Daoy (cell line): ENCODE results near the gene MRGPRG. TPM values are rescaled to one million over a fixed set of nuclear protein-coding genes. Genes with fewer than 3 reads are reported as not detected.

Experiments used
- DNase-seq: peaks from one replicate; pipeline ENCODE4 v3.0.0-alpha.2; 2015; ENCODE audit warnings: low read depth
- total RNA-seq: library from RNA; depleted of rRNA; stranded (reverse); fragments of >200 nt; shearing (Covaris generic); gene quantifications from 2 replicates; pipeline ENCODE4 v1.2.3, GENCODE V29; 2014

MRGPRG gene
- total RNA-seq, 1 experiment from 2014 or later = not detected

DNA sequence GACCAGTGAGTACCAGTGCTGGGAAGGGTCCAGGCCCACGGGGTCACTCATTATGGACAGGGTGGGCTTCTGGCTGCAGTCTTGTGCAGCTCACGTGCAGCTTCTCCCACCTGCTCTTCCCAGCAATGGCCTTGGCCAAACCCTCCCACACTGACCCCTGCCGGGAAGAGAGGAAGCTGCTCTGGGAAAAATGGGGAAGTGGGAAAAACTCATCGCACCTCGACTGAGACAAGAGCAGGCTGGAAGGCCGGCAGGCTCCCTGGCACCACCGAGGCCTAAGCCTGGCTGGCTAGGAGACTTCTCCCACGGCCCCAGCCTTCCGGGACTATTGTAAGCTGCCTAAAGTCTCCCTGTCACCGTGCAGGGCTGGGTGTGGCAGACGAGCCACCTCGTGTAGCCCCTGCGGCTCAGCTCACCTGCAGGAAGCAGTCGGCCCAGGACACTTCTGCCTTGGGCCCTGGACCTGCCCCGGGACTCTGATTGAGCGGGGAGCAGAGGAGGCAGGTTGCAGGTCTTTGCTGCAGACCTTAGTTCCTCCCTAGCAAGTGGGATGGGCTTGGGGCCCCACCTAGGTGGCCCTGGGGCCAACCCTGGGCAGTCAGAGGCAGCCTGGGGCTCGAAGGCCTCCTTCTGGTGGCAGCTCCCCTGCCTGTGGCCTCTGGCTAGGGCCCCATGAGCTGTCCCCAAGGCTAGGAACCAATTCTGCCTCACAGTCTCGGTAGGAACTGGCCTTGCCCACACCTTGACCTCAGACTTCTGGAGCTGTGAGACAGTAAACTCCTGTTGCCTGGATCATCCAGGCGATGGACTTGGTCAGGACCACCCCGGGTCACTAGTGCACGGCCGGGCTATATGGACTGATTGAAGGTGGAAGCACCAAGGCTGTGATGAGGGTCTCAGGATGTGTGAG is 23.1 kb downstream of the MRGPRG start:
- DNase-seq = no peak

DNA sequence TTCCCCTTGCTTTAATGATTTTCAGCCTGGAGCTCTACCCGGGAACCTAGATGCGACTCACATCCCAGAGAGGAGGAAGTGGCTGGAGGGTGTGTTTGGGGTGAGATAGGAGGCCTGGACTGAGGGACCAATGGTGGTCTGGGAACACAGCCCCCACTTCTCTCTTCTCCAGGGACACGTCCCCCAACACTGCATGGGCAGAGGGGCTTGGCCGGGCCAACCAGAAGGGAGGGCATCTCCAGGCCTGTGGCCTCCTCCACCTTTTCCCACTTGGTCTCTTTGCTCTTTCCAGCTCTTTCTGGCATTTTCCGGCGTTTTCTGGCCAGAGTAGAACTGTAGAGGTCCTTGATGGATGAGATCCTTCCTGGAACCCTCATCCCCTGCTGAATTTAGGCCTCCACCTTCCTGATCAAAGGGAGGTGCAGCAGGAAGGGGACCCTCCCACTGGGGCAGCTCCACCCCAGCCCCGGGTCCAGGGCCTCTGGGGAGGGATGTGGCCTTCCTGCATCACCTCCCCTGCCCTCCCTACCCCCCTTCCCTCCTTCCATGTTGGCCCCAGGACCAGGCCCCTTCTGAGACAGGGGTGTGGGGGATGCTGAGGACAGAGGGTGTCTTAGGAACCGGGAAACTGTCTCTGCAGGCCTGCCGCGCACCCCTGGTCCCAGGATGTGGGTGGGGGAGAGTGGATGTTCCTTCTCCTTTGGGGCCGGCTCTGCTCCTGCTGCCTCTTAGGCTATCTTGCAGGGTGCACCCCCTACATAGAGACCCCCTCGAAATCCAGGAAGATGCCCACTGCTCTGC is 24.4 kb downstream of the MRGPRG start:
- no peak for DNase-seq

DNA sequence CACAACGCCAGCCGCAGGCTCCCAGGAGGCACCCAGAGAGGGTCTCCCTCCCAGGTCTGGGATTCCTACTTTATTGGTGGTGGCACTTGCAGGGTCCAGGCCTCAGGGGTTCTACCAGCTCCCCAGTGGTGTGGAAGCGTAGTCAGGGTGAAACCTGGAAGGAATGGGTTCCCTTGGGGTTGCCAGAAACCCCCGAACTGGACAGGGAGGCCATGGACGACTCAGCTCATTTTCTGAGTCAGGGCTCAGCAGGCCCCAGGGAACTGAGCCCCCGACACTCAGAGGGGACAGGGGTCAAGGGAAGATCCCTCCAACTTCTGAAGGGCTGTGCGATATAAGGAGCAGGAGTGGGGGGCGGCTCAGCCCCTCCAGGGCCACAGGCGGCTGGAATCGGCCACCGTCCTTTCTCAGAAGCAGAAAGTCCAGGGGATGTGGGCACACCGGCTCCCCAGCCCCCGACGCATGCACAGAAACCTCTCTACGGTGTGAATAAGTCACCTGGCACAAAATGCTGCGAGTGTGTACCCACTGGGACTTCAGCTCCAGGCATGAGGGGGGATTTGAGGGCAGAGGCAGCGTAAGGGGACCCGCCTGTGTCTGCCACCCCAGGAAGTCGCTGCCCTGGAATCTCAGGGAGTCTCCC is 25.1 kb downstream of the MRGPRG start:
- DNase-seq = no peak

DNA sequence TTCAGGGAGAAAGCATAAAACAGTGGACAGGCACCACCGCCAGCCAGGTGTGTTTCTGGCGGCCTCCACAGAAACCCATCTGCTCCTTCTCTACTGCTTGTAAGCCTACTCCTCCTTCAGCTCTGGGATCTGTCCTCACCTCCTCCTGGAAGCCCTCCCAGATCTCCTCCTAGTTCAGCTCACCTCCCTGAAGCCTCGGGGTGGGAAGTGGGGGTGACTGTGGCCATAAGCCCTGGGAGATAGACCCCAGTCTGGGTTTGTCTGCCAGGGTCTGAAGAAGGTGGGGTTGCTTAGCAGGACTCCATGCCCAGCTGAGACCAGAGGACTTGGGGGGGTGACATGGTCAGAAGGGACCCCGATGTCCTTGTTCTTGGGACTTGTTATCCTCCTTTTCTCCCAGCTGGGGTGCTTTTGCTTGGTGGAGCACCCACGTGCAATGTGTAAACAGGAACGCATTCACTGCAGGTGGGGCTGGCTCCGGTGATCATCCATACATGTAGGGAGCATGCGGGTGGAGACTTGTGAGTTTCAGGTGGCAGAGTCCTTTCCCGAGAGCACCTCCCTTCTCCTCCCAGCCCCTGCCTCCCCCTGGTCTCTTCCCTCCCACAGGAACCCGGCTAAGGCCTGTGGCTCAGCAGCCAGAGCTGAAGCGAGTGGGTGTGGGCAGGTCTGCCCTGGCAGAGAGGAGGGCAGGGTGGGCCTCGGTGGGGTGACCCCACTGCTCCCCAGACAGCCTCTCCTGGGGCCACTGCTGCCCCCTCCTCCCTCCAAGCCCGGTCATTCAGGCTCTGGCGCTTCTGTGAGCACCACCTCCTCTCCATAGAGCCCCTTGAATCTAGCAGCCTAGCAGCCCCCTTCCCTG is 25.9 kb downstream of the MRGPRG start:
- DNase-seq = no peak

DNA sequence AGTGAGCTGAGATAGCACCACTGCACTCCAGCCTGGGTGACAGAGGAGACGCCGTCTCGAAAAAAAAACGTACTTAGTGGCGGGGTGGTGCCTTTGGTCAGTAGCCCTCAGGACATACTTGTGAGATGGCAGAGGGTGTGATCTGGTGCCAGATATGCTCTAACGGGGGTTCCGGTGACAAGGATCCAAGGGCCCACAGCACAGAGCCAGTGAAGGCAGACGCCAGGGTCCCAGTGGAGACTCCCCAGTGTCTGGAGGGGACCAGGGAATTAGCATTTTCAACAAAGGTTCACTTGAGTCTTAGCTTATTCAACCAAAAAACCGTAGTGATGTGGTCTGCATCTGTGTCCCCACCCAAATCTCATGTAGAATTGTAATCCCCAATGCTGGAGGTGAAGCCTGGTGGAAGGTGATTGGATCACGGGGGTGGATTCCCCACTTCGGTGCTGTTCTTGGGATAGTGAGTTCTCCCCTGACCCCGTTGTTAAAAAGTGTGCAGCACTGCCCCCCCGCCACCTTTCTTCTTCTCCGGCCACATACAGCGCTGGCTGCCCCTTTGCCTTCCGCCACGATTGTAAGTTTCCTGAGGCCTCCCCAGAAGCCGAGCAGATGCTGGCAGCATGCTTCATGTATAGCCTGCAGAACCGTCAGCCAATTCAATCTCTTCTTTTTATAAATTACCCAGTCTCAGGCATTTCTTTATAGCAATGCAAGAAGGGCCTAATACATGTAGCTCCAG is 26.9 kb downstream of the MRGPRG start:
- no peak for DNase-seq

DNA sequence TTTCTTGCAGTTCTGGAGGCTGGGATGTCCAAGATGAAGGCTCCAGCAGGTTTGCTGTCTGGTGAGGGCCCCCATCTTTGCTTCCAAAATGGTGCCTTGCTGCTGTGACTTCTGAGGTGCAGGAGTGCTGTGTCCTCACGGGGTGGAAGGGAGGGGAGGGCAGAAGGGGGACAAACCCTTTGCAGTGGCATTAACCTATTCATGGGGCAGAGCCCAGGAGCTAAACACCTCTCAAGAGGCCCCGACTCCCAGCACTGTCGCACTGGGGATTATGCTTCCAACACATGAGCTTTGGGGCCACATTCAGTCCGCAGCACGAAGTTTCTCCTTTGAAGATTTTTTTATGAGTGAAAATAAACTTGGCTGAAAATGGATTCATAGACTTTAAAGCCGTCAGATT is 28.0 kb downstream of the MRGPRG start:
- DNase-seq = no peak

DNA sequence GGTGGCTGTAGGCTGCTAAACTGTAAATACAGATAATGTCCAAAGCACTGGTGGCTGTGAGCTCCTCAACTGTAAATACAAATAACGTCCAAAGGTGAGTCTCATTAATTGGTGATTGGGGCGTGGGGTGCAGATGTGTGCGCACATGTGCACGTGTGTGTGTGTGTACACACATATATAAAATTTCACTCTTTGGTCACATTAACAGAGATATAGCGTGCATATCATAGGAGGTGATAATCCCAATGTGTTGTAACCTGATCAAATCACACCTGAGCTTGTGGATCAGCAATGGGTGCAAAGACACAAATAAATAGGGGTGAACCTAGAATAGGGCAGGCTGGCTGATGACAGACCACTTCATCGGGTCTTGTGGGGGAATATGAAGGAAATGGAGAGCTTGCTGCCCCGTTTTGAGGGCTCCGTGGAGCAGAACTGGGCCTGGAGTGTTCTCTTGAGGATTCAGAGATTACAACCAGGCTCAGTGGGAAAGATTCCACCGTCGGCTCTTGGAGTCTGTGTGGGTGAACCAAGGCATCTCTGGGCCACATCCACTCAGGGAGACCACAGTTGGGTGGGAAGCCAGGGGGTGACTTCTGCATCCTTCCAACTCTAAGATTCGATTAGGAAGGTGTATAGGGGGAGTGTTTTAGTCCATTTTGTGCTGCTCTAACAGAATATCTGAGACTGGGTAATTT is 28.6 kb downstream of the MRGPRG start:
- DNase-seq = no peak

DNA sequence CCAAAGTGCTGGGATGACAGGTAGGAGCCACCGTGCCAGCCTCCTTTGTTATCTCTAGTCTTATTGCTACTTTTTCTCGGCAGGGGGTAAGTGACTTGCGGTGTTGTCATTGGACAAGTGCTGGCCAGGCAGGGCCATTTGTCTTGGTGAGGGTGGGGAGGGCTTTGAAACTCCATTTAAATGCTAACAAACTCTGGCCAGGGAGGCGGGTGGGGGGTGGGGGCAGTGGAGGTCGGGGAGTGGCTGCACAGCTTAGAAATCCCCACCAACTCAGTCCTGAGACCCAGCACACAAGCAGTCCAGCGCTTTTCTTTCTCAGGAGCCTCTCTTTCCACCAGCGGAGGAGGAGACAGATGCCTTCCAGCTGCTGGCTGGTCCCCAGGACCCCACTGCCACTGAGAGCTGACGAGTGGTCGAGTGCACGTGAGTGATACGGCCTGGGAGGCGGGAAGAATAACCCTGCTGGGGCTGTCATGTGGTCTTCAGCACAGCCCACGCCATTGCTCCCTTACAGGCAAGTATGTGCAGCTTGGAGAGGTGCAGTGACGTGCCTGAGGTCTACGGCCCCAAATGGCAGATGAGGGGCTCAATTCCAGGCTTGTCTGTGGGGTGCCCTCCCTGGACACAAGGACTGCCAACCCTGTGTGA is 29.3 kb downstream of the MRGPRG start:
- DNase-seq = no peak

DNA sequence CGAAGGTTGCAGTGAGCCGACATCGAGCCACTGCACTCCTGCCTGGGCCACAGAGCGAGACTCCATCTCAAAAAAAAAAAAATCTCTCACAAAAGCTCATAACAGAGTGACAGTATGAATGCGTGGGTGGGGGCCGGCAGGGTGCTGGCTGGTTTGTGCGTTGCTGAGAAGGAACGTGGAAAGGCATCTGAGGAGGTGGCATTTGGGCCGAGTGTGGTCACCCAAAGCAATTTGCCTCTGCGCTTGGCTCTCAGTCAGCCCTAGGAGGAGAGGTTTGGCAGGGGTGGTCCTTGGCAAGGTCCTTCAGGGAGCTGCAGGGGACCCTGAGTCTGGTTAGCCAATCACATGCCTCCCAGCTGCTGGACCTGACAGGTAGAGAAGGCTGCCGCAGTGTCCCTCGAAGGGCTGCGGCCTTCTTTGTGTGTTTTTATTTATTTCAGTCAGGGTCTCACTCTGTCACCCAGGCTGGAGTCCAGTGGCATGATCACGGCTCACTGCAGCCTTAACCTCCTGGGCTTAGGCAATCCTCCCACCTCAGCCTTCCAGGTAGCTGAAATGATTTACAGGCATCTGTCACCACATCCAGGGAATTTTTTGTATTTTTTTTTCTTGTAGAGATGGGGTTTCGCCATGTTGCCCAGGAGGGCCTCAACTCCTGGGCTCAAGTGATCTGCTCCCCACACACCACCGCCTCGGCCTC is 30.0 kb downstream of the MRGPRG start:
- no peak for DNase-seq

DNA sequence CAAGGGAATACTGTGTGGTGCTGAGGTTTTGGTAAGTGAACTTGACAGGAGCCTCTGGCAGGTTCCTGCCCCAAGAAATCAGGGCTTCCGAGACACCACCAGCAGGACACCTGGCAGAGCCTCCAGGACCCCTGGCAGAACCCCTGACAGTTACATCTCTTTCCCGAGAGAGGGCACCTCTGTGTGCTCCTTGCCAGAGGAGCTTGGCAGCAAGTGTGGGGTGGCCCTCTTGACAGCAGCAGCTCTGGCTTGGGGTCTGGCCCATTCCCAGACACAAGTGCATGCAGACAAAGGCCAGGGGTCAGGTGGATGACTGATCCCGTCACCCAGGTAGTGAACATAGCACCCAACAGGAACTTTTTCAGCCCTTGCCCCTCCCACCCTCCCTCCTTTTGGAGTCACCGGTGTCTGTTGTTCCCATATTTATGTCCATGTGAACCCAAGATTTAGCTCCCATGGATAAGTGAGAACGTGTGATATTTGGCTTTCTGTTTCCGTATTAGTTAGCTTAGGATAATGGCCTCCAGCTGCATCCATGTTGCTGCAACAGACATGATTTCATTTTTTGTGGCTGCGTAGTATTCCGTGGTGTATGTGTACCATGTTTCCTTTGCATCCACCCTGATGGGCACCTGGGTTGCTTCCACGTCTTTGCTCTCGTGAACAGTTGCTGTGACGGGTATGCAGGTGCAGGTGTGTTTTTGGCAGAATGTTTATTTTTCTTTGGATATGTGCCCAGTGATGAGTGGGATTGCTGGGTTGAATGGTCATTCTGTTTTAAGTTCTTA is 32.3 kb downstream of the MRGPRG start:
- no peak for DNase-seq

DNA sequence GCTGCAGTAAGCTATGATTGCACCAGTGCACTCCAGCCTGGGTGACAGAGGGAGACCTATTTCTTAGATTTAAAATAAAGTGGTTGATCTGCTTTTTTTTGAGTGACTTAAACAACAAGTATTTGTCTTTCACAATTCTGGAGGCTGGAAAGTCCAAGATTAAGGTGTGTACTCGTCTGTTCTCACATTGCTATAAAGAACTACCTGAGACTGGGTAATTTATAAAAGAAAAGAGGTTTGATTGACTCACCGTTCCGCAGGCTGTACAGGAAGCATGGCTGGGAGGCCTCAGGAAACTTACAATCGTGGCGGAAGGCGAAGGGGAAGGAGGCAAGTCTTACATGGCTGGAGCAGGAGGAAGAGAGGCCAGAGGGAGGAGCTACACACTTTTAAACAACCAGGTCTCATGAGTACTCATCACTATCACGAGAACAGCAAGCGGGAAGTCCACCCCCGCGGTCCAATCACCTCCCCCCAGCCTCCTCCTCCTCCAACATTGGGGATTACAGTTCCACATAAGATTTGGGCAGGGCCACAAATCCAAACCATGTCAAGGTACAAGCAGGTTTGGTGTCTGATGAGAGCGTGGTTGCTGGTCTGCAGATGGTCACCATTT is 33.8 kb downstream of the MRGPRG start:
- no peak for DNase-seq

DNA sequence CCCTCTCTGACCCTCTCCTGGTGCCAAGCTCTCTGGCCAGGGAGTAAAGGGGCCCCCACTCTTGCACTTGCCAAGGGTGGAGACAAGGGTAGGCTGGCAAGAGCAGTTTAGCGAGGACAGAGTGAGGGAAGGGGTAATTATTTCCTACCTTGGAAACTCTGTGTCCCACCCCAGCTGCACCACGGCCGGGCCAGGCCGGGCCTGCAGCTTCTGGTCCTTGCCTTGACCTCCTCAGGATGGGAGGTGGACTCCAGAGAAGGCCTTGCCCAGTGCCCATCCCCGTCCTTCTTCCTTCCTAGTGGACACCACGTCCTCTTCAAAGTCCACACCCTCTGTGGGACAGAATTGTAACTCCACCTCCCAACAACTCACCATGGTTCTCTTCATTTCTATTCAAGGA is 35.1 kb downstream of the MRGPRG start:
- no peak for DNase-seq

DNA sequence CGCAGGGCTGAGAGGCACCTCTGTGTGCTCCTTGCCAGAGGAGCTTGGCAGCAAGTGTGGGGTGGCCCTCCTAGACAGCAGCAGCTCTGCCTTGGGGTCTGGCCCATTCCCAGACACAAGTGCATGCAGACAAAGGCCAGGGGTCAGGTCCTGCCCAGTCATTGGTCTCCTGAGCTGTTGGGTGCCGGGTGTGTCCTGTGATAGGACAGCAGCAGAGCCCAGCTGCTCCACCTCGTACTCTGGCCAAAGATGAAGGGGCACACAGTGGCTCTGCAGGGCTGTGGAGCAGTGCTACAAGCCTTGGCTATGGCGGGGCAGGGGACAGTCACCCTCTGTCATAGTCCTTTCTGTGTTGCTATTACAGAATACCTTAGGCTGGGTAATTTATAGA is 36.2 kb downstream of the MRGPRG start:
- no peak for DNase-seq

DNA sequence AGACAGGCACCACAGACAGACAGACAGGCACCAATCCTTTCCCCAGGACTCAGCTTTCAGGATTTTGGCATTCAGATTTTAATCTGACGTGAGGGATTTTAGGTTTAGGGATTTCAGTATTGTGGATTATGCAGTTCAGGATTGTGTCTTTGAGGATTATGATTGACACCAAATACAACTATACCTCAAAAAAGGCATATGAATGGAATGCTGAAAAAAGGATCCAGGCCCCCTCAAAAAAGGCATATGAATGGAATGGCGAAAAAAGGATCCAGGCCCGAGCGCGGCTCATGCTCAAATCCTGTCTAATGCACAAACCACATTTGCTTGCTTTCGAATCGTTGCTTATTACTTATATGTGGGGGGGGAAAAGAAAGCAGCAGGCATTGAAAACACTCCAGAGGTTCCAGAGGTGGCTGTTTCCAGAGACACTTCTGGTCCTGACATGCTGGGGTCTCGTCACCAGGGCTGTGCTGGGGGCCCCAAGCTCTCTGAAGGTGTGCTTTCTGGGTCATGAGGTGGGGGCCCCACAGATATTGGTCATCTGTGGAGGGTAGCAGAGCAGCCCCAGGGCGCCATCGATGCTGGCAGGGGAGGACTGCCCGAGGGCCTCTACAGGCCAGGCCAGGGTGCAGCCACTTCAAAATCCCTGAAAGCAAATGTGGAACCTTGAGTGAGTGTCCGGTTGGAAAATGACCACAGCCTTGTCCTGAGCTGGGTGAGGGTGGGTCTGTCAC is 36.7 kb downstream of the MRGPRG start:
- DNase-seq = no peak

DNA sequence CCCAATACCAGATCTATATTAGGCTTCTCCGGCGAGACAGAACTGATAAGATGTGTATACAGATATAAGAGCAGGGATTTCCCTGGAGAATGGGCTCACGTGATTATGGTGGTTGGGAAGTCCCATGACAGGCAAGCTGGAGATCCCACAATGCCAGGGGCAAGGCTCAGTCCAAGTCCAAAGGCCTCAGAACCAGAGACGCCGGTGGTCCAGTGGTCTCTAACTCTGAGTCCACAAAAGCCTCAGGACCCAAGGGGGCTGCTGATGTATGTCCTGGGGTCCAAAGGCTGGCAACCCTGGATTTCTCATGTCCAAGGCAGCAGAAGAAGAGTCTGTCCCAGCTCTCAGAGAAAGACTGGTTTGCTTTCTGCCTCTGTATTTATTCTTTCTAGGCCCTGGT is 37.7 kb downstream of the MRGPRG start:
- DNase-seq = no peak

DNA sequence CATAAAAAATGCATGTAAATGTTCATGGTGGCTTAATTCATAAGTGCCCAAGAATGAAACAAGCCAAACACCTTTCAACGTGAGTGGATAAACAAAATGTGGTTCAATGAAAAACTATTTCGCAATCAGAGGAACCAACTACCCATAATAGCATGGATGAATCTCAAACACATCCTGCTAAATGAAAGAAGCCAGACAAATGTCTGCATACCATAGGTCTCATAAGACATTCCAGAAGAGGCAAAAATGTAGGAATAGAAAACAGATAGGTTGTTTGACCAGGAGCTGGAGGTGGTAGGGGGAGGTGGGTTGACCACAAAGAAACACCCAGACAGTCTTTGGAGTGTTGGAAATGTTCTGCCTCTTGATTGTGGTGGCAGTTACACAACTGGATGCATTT is 40.3 kb downstream of the MRGPRG start:
- DNase-seq = no peak

DNA sequence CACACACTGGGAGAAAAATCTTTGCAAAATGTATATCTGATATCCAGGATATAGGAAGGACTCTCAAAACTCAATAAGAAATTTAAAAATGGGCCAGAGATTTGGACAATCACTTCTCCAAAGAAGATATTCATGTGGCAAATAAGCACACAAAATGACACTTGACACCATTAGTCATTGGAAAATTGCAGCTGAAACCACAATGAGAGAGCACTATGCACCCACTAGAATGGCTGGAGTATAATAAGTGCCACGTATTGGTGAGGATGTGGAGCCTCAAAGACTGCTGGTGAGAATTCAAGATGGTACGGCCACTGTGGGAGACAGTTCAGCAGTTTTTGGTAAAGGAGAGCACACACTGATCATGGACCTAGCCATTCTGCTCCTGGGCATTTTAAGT is 40.7 kb downstream of the MRGPRG start:
- peak; percentile 46 for DNase-seq
